CD4-positive, CD25-positive, alpha-beta regulatory T cell (primary cell): ENCODE measurements around the gene SCIN. TPM values are rescaled to one million over a fixed set of nuclear protein-coding genes. Genes with fewer than 3 reads are reported as not detected.
"Not testable (repeated sequence)": the region's sequence is repeated elsewhere in the genome, so short reads cannot be mapped to it uniquely, and the experiment has no call there.

ENCODE experiments used
- ATAC-seq, 2 donors: fragments of 150-1000 bp; cut with Tn5 transposase; one replicate each; pipeline ENCODE4 v1.10.0; 2021; ENCODE audit warnings: low read depth in 2 of 2, moderate number of reproducible peaks in 2 of 2, moderate library complexity in 1 of 2
- DNase-seq, 3 donors: peaks; one replicate each; pipeline versions ENCODE4 v3.0.0 to v3.0.0-alpha.2; 2012 to 2022; ENCODE audit warnings: mixed read lengths in 1 of 3
- H3K27ac ChIP-seq: one replicate; pipeline ENCODE4 v1.7.0; 2013; ENCODE audit warnings: mild to moderate bottlenecking, low read length; ENCODE audit not compliant: insufficient read depth, poor library complexity, severe bottlenecking
- H3K27me3 ChIP-seq: one replicate; pipeline ENCODE4 v1.7.0; 2013; ENCODE audit warnings: low read length; ENCODE audit not compliant: control insufficient read depth, insufficient read depth
- H3K36me3 ChIP-seq: one replicate; pipeline ENCODE4 v1.7.0; 2013; ENCODE audit warnings: mild to moderate bottlenecking, low read length, moderate library complexity; ENCODE audit not compliant: control insufficient read depth, insufficient read depth
- H3K4me1 ChIP-seq: 2 replicates; pipeline ENCODE4 v1.7.0; 2013; ENCODE audit warnings: mild to moderate bottlenecking, low read length; ENCODE audit not compliant: insufficient read depth, control insufficient read depth, poor library complexity, severe bottlenecking
- H3K4me3 ChIP-seq: one replicate; pipeline ENCODE4 v1.7.0; 2013; ENCODE audit warnings: low read depth, mild to moderate bottlenecking, low read length, moderate library complexity
- H3K9me3 ChIP-seq, 2 experiments: 1 replicate in 1 of 2; 2 replicates in 1 of 2; pipeline ENCODE4 v1.7.0; 2013; ENCODE audit warnings: low read length in 2 of 2, mild to moderate bottlenecking in 1 of 2, moderate library complexity in 1 of 2; ENCODE audit not compliant: control insufficient read depth in 2 of 2
- H3K27ac Mint-ChIP-seq, 3 donors: one replicate each; pipeline ENCODE4 v1.8.0; 2020 to 2022; ENCODE audit warnings: mild to moderate bottlenecking in 3 of 3, mixed read lengths in 3 of 3, moderate library complexity in 2 of 3
- H3K27me3 Mint-ChIP-seq: one replicate; pipeline ENCODE4 v1.8.0; 2022; ENCODE audit warnings: mild to moderate bottlenecking, mixed read lengths
- H3K36me3 Mint-ChIP-seq: one replicate; pipeline ENCODE4 v1.8.0; 2020; ENCODE audit warnings: mixed read lengths
- H3K4me1 Mint-ChIP-seq, 4 donors: one replicate each; pipeline ENCODE4 v1.8.0; 2020 to 2022; ENCODE audit warnings: mixed read lengths in 4 of 4, mild to moderate bottlenecking in 1 of 4
- H3K4me3 Mint-ChIP-seq, 4 donors: one replicate each; pipeline ENCODE4 v1.8.0; 2020 to 2022; ENCODE audit warnings: mild to moderate bottlenecking in 4 of 4, mixed read lengths in 4 of 4, moderate library complexity in 3 of 4
- H3K9me3 Mint-ChIP-seq, 7 donors: one replicate each; pipeline ENCODE4 v1.8.0; 2020 to 2022; ENCODE audit warnings: mixed read lengths in 7 of 7, mild to moderate bottlenecking in 3 of 7, moderate library complexity in 2 of 7
- polyA plus RNA-seq, 4 donors: library from polyadenylated mRNA; unstranded; fragments of 300-500 nt; fragmentation: Illumina TruSeq; gene quantifications; one replicate each; pipeline ENCODE4 v1.2.3, GENCODE V29; 2021
- total RNA-seq: library from RNA; stranded (reverse); gene quantifications from one replicate; pipeline ENCODE4 v1.2.3, GENCODE V29; 2022

Gene SCIN
- total and polyA plus RNA-seq, 5 donors from 2014 or later, result 0.22 to 0.31 TPM; not detected in 3

- not testable (repeated sequence) for ATAC-seq, H3K4me3 ChIP-seq, DNase-seq, H3K9me3 ChIP-seq, H3K36me3 ChIP-seq, H3K27me3 ChIP-seq, H3K9me3 Mint-ChIP-seq, H3K27ac ChIP-seq, H3K27me3 Mint-ChIP-seq, H3K36me3 Mint-ChIP-seq
- peak overlapping the region in 1 of 3 donors; percentile 93 for H3K27ac Mint-ChIP-seq
- H3K4me1 Mint-ChIP-seq, result peaks cover 21 to 52% (median 43%) of the 10 kb centered on the region in 4 donors
- H3K4me3 Mint-ChIP-seq, result peak overlapping the region in 3 of 4 donors; percentile 90 to 95 (median 94)
- H3K4me1 ChIP-seq, result peaks cover 15% of the 10 kb centered on the region
Observed at GRCh38 chr7:12688485-12689170, 118.1 kb downstream of the SCIN start.

- no peak overlapping the region for H3K27ac Mint-ChIP-seq
- Histone ChIP-seq H3K27ac (no peak overlapping the region), H3K4me3 (no peak overlapping the region), H3K36me3 (no peaks in the 10 kb centered on the region), H3K9me3 (no peaks in the 10 kb centered on the region), H3K27me3 (no peaks in the 10 kb centered on the region), H3K4me1 (peaks cover 15% of the 10 kb centered on the region)
- no peak for ATAC-seq
- peak overlapping the region in 1 of 4 donors; percentile 94 for H3K4me3 Mint-ChIP-seq
- H3K36me3 Mint-ChIP-seq, result no peaks in the 10 kb centered on the region
- no peaks in the 10 kb centered on the region for H3K27me3 Mint-ChIP-seq
- peaks cover 25 to 56% (median 45%) of the 10 kb centered on the region in 4 donors for H3K4me1 Mint-ChIP-seq
- no peaks in the 10 kb centered on the region for H3K9me3 Mint-ChIP-seq
- no peak for DNase-seq
Observed at GRCh38 chr7:12689451-12689850, 118.9 kb downstream of the SCIN start.

GRCh38 chr7:12690041-12690878 lies 119.7 kb downstream of the SCIN start:
- no peak overlapping the region for H3K27ac ChIP-seq
- H3K36me3 Mint-ChIP-seq, result no peaks in the 10 kb centered on the region
- no peaks in the 10 kb centered on the region for H3K27me3 Mint-ChIP-seq
- H3K4me3 ChIP-seq, result no peak overlapping the region
- no peaks in the 10 kb centered on the region for H3K9me3 Mint-ChIP-seq
- no peak overlapping the region for H3K27ac Mint-ChIP-seq
- H3K27me3 ChIP-seq, result no peaks in the 10 kb centered on the region
- peaks cover 15% of the 10 kb centered on the region for H3K4me1 ChIP-seq
- no peaks in the 10 kb centered on the region for H3K36me3 ChIP-seq
- DNase-seq (no peak), ATAC-seq (no peak)
- H3K4me1 Mint-ChIP-seq, result peaks cover 31 to 62% (median 48%) of the 10 kb centered on the region in 4 donors
- peak overlapping the region in 2 of 4 donors; percentile 77 to 94 for H3K4me3 Mint-ChIP-seq
- no peaks in the 10 kb centered on the region for H3K9me3 ChIP-seq

- not testable (repeated sequence) for H3K9me3 ChIP-seq, DNase-seq, ATAC-seq, H3K9me3 Mint-ChIP-seq, H3K36me3 Mint-ChIP-seq, H3K4me3 ChIP-seq, H3K4me1 ChIP-seq, H3K27me3 Mint-ChIP-seq, H3K36me3 ChIP-seq, H3K27me3 ChIP-seq, H3K27ac ChIP-seq, H3K4me3 Mint-ChIP-seq
- Mint-ChIP-seq H3K27ac (peak overlapping the region in 1 of 3 donors; percentile 56), H3K4me1 (peaks cover 22 to 58% (median 38%) of the 10 kb centered on the region in 4 donors)
Observed at GRCh38 chr7:12691388-12691787, 120.9 kb downstream of the SCIN start.

GRCh38 chr7:12692035-12692434 lies 121.5 kb downstream of the SCIN start:
- H3K4me1 Mint-ChIP-seq, result peaks cover 21 to 57% (median 38%) of the 10 kb centered on the region in 4 donors
- peaks cover 8% of the 10 kb centered on the region for H3K4me1 ChIP-seq
- DNase-seq (no peak), ATAC-seq (no peak)
- H3K27ac ChIP-seq, result no peak overlapping the region
- H3K9me3 ChIP-seq, result no peaks in the 10 kb centered on the region
- no peak overlapping the region for H3K27ac Mint-ChIP-seq
- H3K36me3 Mint-ChIP-seq, result no peaks in the 10 kb centered on the region
- H3K4me3 Mint-ChIP-seq, result no peak overlapping the region
- H3K36me3 ChIP-seq, result no peaks in the 10 kb centered on the region
- no peaks in the 10 kb centered on the region for H3K27me3 Mint-ChIP-seq
- no peaks in the 10 kb centered on the region for H3K9me3 Mint-ChIP-seq
- no peak overlapping the region for H3K4me3 ChIP-seq
- H3K27me3 ChIP-seq, result no peaks in the 10 kb centered on the region

GRCh38 chr7:12692479-12693259 lies 122.1 kb downstream of the SCIN start:
- no peaks in the 10 kb centered on the region for H3K9me3 Mint-ChIP-seq
- no peaks in the 10 kb centered on the region for H3K36me3 Mint-ChIP-seq
- Histone ChIP-seq H3K4me1 (peaks cover 4% of the 10 kb centered on the region), H3K4me3 (no peak overlapping the region), H3K27ac (no peak overlapping the region), H3K36me3 (no peaks in the 10 kb centered on the region), H3K27me3 (no peaks in the 10 kb centered on the region), H3K9me3 (no peaks in the 10 kb centered on the region)
- no peaks in the 10 kb centered on the region for H3K27me3 Mint-ChIP-seq
- no peak overlapping the region for H3K27ac Mint-ChIP-seq
- no peak for ATAC-seq
- H3K4me3 Mint-ChIP-seq, result peak overlapping the region in 1 of 4 donors; percentile 82
- peak in 1 of 3 donors; percentile 13 for DNase-seq
- peaks cover 21 to 51% (median 34%) of the 10 kb centered on the region in 4 donors for H3K4me1 Mint-ChIP-seq

- ATAC-seq (no peak), DNase-seq (no peak)
- Mint-ChIP-seq H3K4me1 (peaks cover 14 to 37% (median 22%) of the 10 kb centered on the region in 4 donors), H3K27ac (peak overlapping the region in 1 of 3 donors; percentile 6), H3K36me3 (no peaks in the 10 kb centered on the region), H3K4me3 (no peak overlapping the region), H3K27me3 (no peaks in the 10 kb centered on the region), H3K9me3 (no peaks in the 10 kb centered on the region)
- Histone ChIP-seq H3K27me3 (no peaks in the 10 kb centered on the region), H3K4me1 (no peaks in the 10 kb centered on the region), H3K9me3 (no peaks in the 10 kb centered on the region), H3K27ac (no peak overlapping the region), H3K4me3 (no peak overlapping the region), H3K36me3 (no peaks in the 10 kb centered on the region)
Observed at GRCh38 chr7:12694817-12695216, 124.3 kb downstream of the SCIN start.
